Endothelial cell of umbilical vein (primary cell): ENCODE data around the gene TMED5.
"Not testable (repeated sequence)": the region's sequence is repeated elsewhere in the genome, so short reads cannot be mapped to it uniquely, and the experiment has no call there.

Experiments used
- CTCF ChIP-seq, 2 donors: IDR thresholded peaks; 1 replicate in 1 of 2; 2 replicates in 1 of 2; pipeline ENCODE4 v1.5.1; 2011; ENCODE audit warnings: low read length in 2 of 2, mild to moderate bottlenecking in 2 of 2, moderate library complexity in 2 of 2, control low read depth in 1 of 2, inconsistent platforms in 1 of 2, low read depth in 1 of 2; ENCODE audit not compliant: insufficient read depth in 1 of 2; ENCODE audit errors: extremely low read depth in 1 of 2
- EZH2 ChIP-seq: IDR thresholded peaks from 2 replicates; pipeline ENCODE4 v1.6.1; 2012; ENCODE audit warnings: borderline replicate concordance, low read depth, mild to moderate bottlenecking, moderate library complexity, low read length, inconsistent platforms; ENCODE audit not compliant: severe bottlenecking
- JUN ChIP-seq: IDR thresholded peaks from 2 replicates; pipeline ENCODE4 v1.6.1; 2011; ENCODE audit warnings: borderline replicate concordance, low read depth; ENCODE audit not compliant: insufficient read length, insufficient read depth
- MYC ChIP-seq: IDR thresholded peaks from one replicate; pipeline ENCODE4 v1.6.1; 2011; ENCODE audit warnings: mild to moderate bottlenecking, low read depth, low read length
- POLR2A ChIP-seq: IDR thresholded peaks from 2 replicates; pipeline ENCODE4 v1.6.1; 2012; ENCODE audit warnings: low read depth, mild to moderate bottlenecking, control low read depth, low read length

- not testable (repeated sequence) for TF ChIP-seq CTCF (IDR thresholded peaks at IDR 0.05; ENCODE audit: extremely low read depth in 1 of 2, insufficient read depth in 1 of 2, low read depth in 1 of 2, low read length in 2 of 2); MYC; POLR2A; EZH2; JUN
These were observed 5.6 kb downstream of the TMED5 start for GRCh38 chr1:93174638-93175037.
